Right atrium auricular region (tissue), 2 donors: ENCODE measurements around the gene CDCA3. TPM values are rescaled to one million over a fixed set of nuclear protein-coding genes. Genes with fewer than 3 reads are reported as not detected.

Experiments
- DNase-seq: peaks from one replicate; pipeline ENCODE4 v3.0.0-alpha.2; 2019; ENCODE audit warnings: low spot score
- H3K27ac ChIP-seq, 2 donors: fragments of 200-600 bp; sonication (generic); 1 replicate in 1 of 2; 2 replicates in 1 of 2; pipeline ENCODE4 v1.5.1; 2016 to 2019
- H3K27me3 ChIP-seq, 2 donors: fragments of 200-600 bp; sonication (generic); one replicate each; pipeline versions ENCODE4 v1.5.1 to v1.6.0; 2017 to 2019
- H3K36me3 ChIP-seq: fragments of 200-600 bp; sonication (generic); one replicate; pipeline ENCODE4 v1.5.1; 2016
- H3K4me1 ChIP-seq, 2 donors: fragments of 200-600 bp; sonication (generic); one replicate each; pipeline versions ENCODE4 v1.5.1 to v1.6.0; 2017 to 2019
- H3K4me3 ChIP-seq, 2 donors: fragments of 200-600 bp; sonication (generic); 1 replicate in 1 of 2; 2 replicates in 1 of 2; pipeline ENCODE4 v1.5.1; 2017 to 2019; ENCODE audit warnings: mild to moderate bottlenecking in 1 of 2, moderate library complexity in 1 of 2
- H3K9me3 ChIP-seq, 2 donors: fragments of 200-600 bp; sonication (generic); one replicate each; pipeline ENCODE4 v1.5.1; 2019
- total RNA-seq, 2 donors: library from RNA; depleted of rRNA; stranded (reverse); fragments of >200 nt; gene quantifications; one replicate each; pipeline ENCODE4 v1.1.0, GENCODE V29; 2016
- TF ChIP-seq, protein P1 (sequence below), 2 donors: fragments of 200-600 bp; sonication (generic); IDR thresholded peaks; one replicate each; pipeline ENCODE4 v1.5.1; 2019; ENCODE audit warnings: antibody characterized with exemption in 2 of 2

CDCA3 gene
- total RNA-seq, 2 donors from 2014 or later = 0.39 to 1.7 TPM

DNA sequence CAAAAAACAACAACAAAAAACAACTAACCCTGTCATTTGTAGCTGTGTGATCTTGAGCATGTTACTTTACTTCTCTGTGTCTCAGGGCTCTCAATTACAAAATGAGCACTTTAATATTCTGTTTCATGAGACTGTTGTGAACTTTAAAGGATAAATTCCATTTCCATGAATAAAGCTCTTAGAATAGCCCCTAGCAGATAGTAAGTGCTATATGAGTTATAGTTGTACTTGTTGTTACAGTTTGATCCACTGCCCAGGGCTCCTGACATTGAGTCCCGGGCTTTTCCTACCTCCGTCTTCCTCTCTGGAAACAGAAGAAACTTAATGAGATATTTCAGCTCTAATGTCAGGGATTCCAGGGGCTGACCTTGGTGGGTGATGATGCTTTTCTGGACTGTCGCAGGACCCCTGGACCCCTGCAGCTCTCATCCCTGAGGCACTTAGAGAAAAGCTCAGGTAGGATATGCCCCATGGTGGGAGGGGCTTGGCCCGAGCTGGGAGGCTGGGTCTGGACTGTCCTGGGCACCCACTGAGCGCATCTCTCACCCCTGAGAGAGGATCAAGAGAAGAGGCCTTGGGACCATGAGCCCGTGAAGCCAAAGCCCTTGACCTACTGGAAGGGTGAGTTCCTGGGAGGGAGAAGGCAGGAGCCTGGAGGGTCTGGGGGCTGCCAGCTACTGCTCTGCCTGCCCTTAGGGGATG lies 17.7 kb downstream of the CDCA3 start:
- Histone ChIP-seq H3K9me3 (no peaks in the 10 kb centered on the region), H3K4me3 (peak overlapping the region; percentile 34 to 41), H3K36me3 (peaks cover 33% of the 10 kb centered on the region), H3K27me3 (no peaks in the 10 kb centered on the region), H3K27ac (peak overlapping the region; percentile 65 to 85), H3K4me1 (peaks cover 0 to 16% of the 10 kb centered on the region in 2 donors)
- no peak for DNase-seq
- TF ChIP-seq, protein P1, sequence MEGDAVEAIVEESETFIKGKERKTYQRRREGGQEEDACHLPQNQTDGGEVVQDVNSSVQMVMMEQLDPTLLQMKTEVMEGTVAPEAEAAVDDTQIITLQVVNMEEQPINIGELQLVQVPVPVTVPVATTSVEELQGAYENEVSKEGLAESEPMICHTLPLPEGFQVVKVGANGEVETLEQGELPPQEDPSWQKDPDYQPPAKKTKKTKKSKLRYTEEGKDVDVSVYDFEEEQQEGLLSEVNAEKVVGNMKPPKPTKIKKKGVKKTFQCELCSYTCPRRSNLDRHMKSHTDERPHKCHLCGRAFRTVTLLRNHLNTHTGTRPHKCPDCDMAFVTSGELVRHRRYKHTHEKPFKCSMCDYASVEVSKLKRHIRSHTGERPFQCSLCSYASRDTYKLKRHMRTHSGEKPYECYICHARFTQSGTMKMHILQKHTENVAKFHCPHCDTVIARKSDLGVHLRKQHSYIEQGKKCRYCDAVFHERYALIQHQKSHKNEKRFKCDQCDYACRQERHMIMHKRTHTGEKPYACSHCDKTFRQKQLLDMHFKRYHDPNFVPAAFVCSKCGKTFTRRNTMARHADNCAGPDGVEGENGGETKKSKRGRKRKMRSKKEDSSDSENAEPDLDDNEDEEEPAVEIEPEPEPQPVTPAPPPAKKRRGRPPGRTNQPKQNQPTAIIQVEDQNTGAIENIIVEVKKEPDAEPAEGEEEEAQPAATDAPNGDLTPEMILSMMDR (IDR thresholded peaks at IDR 0.05) = no peak

DNA sequence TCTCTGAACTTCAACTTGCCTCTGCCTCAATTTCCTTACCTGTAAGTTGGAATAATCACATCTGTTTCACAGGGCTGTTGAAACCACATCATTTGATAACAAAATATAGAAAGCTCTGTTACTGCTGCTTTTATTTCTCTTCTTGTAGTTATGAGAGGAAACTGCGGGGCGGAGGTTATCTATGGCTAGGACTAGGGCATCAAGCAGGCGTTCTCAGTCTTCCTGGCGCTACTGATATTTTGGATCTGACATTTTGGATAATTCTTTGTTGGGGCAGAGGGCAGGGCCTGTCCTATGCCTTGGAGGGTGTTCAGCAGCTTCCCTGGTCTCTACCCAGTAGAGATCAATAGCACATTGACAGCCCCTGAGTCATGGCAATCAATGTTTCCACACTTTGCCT lies 19.0 kb downstream of the CDCA3 start:
- Histone ChIP-seq H3K27ac (peak overlapping the region in 1 of 2 donors; percentile 65), H3K4me1 (peaks cover 0 to 27% of the 10 kb centered on the region in 2 donors)
- TF ChIP-seq, protein P1 (IDR thresholded peaks at IDR 0.05) = no peak

DNA sequence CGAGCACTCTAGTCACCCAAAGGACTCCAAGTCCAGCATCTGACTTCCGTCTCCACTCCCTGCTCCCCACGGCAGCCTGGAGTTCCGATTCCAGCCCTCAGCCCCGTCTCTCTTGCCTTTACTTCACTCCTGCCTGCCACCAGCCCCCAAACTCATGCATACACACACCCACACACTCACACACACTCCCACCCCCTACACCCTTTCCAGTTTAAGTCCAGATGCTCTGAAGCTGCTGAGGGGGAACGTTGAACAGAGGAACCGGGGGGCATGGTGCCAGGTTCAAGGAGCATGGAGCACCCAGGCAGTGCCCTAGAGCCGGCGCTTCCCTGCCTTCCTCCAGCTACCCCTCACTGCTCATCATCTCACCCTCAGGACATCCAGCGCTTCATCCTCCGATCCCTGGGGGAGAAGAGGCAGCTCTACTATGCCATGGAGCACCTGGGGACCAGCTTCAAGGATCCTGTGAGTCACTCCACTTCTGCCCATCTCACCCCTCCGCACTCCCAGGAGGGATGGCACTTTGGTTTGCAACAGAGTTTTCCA lies 19.6 kb downstream of the CDCA3 start:
- TF ChIP-seq, protein P1 (IDR thresholded peaks at IDR 0.05) = no peak
- no peak overlapping the region for H3K27ac ChIP-seq
- no peaks in the 10 kb centered on the region for H3K27me3 ChIP-seq
- H3K4me1 ChIP-seq = peaks cover 0 to 33% of the 10 kb centered on the region in 2 donors
- H3K4me3 ChIP-seq = no peak overlapping the region
- no peak for DNase-seq
- H3K36me3 ChIP-seq = peaks cover 16% of the 10 kb centered on the region
- no peaks in the 10 kb centered on the region for H3K9me3 ChIP-seq

More for the DNA sequence above, 19.0 kb downstream of the CDCA3 start:
- DNase-seq = no peak
- peaks cover 22% of the 10 kb centered on the region for H3K36me3 ChIP-seq
- H3K9me3 ChIP-seq = no peaks in the 10 kb centered on the region
- no peaks in the 10 kb centered on the region for H3K27me3 ChIP-seq
- no peak overlapping the region for H3K4me3 ChIP-seq

DNA sequence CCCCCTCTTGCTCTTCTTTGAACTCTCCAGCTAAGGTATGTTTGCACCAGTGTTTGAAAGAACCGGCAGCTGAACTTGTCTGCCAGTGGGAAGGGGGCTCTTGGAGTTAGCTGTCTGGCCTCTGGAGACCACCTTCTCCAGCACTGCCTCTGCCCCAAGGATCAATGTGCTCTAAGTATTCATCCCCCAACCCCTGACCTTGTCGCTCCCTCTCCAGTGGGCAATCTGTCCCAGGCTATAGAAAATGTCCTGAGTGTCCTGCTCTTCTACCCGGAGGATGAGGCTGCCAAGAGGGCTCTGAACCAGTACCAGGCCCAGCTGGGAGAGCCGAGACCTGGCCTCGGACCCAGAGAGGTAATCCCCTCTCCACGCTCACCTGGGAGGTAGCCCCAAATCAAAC lies 20.1 kb downstream of the CDCA3 start:
- Histone ChIP-seq H3K4me3 (no peak overlapping the region), H3K27me3 (no peaks in the 10 kb centered on the region), H3K36me3 (peaks cover 12% of the 10 kb centered on the region), H3K9me3 (no peaks in the 10 kb centered on the region), H3K27ac (no peak overlapping the region), H3K4me1 (peaks cover 0 to 33% of the 10 kb centered on the region in 2 donors)
- TF ChIP-seq, protein P1 (IDR thresholded peaks at IDR 0.05) = no peak
- DNase-seq = no peak

DNA sequence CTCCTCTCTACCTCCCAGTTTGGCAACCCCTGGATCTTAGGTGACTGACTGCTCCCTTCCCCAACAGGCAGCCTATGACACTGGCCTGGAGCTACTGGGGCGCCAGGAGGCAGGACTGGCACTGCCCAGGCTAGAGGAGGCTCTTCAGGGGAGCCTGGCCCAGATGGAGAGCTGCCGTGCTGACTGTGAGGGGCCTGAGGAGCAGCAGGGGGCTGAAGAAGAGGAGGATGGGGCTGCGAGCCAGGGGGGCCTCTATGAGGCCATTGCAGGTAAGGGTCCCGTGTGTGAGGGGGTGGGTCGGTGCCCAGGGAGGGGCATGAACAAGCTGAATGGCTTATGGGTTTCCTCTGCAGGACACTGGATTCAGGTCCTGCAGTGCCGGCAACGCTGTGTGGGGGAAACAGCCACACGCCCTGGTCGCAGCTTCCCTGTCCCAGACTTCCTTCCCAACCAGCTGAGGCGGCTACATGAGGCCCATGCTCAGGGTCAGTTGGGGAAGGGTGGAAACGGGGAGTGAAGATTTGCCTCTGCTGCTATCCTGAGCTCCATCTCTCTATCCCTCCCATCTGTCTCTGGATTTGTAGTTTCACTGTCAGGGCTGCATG lies 20.7 kb downstream of the CDCA3 start:
- TF ChIP-seq, protein P1 (IDR thresholded peaks at IDR 0.05) = no peak
- Histone ChIP-seq H3K27me3 (no peaks in the 10 kb centered on the region), H3K27ac (peak overlapping the region in 1 of 2 donors; percentile 84), H3K36me3 (peaks cover 8% of the 10 kb centered on the region), H3K4me3 (no peak overlapping the region), H3K4me1 (peaks cover 0 to 33% of the 10 kb centered on the region in 2 donors), H3K9me3 (no peaks in the 10 kb centered on the region)
- DNase-seq = no peak
